Skeletal muscle cell (primary cell): Measurements from ENCODE around the gene ACVRL1.

ENCODE experiments used
- DNase-seq: peaks from one replicate; pipeline ENCODE4 v3.0.0-alpha.2; 2010; ENCODE audit warnings: low read depth
- H3K4me3 ChIP-seq: 2 replicates; pipeline ENCODE4 v1.5.1; 2011; ENCODE audit warnings: low read depth, mild to moderate bottlenecking, control low read depth, low read length, moderate library complexity

ACVRL1 gene

DNA sequence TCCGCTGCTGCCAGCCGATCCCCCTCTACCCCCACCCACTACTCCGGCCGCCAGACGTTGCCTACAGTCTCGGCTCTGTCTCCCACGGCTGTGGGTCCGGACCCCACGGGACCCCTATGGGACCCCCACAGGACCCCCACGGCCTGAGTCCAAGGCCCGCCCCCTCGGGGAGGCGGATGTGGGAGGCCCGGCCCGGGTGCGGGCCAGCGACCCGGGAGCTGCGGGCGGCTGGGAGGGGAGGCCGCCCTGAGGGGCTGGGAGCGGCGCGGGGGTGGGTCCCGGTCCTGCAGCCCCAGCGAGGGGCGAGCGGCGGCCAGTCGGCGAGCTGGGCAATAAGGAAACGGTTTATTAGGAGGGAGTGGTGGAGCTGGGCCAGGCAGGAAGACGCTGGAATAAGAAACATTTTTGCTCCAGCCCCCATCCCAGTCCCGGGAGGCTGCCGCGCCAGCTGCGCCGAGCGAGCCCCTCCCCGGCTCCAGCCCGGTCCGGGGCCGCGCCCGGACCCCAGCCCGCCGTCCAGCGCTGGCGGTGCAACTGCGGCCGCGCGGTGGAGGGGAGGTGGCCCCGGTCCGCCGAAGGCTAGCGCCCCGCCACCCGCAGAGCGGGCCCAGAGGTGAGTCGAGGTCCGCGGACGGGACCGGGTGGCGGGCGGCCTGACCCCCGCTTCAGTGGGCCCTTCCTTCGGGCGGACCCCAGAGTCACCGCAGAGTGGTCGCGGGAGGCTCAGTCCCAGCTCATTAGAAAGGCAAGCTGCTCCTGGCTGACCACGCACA lies at the start of gene ACVRL1:
ACVRL1 (plus strand) TSS at position 422 of the 773 bp plus-strand sequence. CDS start 4,971 bp downstream, outside the sequence.
- H3K4me3 ChIP-seq: peak within 1 kb of the TSS; percentile 47
- no peak for DNase-seq

DNA sequence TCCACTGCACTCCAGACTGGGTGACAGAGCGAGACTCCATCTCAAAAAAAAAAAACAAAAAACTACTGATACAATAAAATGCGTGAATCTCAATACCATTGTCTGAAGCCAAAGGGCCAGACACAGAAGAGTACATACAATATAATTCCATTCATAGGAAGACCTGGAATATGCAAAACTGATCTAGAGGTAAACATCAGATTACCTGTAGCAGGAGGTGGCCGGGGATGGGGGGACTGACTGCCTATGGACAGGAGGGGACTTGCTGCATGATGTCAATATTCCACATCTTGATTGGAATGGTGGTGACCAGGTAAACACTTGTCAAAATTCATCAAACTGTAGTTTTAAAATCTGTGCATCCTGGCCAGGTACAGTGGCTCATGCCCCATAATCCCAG lies 46.3 kb upstream of the ACVRL1 start:
- no peak for DNase-seq
- no peak overlapping the region for H3K4me3 ChIP-seq

DNA sequence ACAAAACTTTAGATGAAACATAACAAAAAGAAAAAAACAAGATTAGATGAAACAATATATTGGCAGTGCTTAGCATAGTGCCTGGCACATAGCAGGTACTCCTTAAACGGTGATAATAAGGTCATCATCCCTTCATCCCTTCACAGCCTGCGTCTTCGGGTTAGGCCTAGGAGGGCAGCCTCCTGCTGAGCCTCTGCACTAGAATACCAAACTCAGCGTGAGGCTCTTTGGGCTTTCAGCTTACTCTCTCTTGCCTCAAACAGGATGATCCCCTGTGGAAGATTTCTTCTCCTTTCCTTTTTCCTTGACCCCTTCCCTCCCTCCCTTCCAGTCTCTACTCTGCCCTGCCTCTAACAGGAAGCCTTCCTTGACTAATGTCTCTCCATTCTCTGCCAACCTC lies 44.4 kb upstream of the ACVRL1 start:
- no peak overlapping the region for H3K4me3 ChIP-seq
- no peak for DNase-seq

DNA sequence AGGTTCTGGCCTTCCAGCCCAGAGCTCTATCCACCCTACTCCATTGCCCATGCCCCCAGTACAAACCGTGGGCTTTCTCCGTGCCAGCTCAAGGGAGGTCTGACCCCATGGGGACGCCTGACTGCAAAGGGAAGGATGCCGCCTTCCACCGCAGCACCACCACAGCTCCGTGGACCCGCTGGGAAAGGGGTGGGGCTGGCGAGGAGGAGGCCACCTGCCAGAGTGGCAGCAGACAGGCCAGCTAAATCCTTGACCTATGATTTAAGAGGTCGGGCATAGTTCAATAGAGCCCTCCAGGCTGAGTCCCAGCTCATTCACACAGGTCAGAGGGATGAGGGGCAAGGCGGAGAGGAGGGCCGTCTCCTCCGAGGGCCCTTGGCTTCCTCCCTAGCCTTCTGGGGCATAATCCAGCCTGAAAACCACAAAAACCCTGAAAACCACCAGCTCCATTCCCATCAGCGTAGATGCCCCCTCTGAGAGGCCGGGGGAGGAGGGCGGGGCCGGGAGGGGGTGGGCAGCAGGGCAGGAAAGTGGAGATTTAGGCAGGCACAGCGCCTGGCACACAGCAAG lies 43.9 kb upstream of the ACVRL1 start:
- DNase-seq: no peak
- H3K4me3 ChIP-seq: no peak overlapping the region

DNA sequence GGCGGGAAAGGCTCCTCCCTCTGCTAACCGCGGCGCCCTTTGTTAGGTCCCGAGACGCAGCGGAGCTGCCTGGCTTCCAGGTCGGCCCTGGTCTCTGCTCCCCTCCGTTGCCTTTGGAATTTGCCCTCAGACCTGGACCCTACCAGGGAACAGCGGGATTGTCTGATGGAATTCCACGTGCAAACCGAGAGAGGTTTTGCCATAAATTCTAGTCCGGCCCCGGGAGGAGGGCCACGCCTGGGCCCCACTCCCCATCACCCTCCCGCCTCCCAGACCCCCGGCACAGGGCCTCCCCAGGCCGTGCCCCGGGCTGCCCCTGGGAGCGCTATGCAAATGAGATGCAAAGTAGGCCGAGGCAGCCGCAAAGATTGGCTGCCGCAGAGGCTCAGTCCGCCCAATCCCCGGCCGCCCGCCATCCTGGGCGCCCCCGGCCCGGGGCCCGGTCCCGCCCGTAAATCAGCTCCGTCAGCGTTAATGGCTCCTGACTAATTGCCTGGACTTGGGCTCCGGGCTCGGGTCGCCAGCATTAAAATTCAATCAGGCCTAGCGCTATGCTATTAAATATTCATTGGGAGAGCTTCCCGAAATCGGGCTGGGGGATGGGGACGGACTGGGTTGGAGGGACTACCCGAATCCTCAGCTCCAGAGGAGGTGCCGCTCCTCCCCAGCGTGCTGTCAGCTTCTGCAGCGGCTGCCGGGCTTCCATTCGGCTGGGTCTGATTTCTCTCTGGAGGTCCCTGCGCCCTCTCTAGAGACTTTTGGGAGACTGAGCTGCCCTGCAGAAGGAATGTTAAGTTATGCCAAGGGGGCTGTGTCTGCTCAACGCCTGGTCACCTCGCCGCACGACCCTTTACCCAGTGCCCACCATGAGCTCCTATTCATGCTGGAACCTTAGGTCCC lies 43.1 kb upstream of the ACVRL1 start:
- no peak for DNase-seq
- peak overlapping the region; percentile 17 for H3K4me3 ChIP-seq

DNA sequence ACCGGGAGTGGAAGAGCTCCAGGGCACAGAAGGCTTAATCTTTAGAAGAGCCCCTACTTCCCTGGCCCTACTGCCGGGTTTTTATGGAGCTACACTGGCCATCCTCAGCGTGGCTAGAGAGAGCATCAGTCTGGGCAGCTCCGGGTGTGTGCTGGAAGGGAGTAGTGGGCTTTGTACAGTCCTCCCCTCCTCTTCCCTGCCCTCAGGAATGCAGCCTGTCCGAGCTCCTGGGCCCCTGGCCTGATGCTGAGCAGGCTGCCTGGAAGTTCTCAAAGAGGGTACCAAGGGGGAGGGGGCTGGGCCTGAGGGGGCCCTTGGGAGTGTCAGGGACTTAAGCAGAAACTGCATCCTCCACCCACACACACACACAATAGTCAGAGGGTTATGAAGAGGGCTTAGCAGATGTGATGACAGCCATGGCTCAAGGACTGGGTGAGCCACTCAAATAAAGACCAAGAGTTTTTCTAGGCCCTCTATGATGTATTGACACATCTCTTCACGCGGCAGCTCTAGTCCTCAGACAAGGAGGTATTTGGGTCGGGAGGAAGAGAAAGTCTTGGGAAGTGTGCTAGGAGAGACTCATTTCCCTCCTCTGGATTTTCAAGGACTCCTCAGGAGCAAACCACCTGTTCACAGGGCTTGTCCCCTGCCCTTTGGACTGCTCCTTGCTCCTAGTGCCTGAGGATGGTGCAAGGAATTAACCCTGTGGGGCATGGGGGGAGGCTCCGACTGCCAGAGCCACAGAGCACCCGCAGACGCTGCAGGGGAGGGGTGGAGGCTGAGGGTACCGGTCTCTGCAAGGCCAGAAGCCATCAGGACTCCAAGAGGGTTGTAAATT lies 42.3 kb upstream of the ACVRL1 start:
- no peak for DNase-seq
- no peak overlapping the region for H3K4me3 ChIP-seq

DNA sequence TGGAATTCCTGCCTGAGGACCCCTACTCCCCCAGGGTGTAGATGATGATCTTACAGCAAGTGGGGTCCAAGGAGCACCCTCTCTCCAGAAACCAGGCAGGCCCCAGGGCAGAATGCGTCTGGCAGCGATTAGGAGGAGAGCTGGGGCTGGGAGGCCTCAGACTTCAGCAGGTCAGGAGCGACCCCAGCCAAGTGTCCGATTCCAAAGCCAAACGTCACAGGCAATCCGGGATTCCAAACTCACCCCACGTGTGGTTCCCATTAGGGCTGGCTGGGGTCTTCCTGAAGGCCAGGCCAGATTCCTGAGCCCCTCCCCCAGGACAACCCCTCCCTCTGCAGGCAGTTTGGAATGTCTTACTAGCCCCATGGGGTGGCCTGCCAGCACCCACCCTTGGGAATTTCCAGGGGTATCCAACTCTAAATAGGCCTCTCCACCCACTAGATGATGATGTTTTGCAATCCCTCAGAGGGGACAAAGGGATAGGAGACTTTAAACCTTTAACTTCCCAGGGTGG lies 41.5 kb upstream of the ACVRL1 start:
- no peak overlapping the region for H3K4me3 ChIP-seq
- DNase-seq: no peak

DNA sequence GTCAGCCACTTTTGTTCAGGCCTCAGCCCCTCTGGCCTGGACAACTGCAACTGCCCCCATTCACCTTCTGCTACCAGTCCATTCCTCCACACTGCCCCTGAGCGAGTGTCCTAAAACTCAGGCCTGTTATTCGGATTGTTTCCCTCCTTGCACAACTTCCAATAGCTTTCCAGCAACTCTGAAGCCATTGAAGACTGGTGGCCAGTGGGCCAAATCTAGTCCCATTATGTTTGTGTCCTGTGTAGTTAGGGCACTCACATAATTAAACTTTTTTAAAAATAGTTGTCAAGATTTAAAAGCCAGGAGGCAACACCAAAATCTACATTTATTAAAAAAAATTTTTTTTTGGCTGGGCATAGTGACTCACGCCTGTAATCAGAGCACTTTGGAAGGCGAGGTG lies 41.0 kb upstream of the ACVRL1 start:
- no peak overlapping the region for H3K4me3 ChIP-seq
- DNase-seq: no peak

DNA sequence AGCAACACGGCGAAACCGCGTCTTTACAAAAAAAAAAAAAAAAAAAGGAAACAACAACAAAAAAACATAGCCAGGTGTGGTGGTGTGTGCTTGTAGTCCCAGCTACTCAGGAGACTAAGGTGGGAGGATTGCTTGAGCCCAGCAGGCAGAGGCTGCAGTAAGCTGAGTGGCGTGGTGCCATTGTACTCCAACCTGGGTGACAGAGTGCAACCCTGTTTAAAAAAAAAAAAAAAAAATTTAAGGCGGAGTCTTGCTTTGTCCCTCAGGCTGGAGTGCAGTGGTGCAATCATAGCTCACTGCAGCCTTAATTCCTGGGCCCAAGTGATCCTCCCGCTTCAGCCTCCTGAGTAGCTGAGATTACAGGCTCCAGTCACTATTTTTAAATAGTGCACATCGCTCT lies 40.5 kb upstream of the ACVRL1 start:
- DNase-seq: no peak
- H3K4me3 ChIP-seq: no peak overlapping the region

DNA sequence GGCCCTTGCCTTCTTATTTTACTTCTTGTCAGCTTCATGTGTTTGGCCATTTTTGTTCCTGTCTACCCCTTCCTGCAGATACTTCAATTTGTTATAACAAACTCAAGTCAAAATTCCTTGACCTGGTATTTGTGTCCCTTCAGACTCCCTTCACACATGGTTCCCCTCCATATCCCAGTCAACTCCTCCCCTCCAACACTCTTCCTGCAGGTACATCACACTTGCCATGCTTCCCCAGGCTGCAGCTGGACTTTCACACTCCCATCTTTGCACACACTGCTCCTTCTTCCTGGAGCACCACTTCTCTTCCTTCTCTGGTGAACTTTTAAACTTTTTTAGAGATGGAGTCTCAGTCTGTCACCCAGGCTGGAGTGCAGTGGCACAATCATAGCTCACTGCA lies 39.9 kb upstream of the ACVRL1 start:
- no peak for DNase-seq
- H3K4me3 ChIP-seq: no peak overlapping the region

DNA sequence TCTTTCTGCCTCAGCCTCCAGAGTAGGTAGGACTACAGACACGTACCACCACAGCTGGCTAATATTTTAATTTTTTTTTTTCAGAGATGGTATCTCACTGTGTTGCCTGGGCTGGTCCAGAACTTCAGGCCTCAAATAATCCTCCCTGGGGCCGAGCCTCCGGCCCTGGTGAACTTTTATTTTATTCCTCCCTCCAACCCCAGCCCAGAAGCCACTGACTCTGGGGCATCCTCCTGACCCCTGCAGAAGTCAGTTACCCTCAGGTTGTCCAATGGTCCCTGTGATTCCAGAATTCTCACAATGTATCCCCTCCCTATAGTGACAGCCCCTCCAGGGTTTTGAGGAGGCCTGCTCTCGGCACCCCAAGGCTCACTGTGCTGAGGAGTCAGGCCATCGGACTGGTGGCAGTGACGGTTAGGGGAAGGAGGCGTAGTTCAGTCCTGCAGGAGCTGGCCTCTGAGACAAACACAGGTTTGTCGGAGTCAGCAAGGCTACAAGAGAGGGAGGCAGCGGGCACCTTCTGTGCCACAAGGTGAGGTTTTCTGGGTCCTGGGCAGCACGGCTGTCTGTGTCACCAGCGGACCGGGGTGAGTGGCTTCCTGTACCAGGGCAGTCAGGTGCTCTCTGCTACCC lies 39.4 kb upstream of the ACVRL1 start:
- no peak for DNase-seq
- no peak overlapping the region for H3K4me3 ChIP-seq

DNA sequence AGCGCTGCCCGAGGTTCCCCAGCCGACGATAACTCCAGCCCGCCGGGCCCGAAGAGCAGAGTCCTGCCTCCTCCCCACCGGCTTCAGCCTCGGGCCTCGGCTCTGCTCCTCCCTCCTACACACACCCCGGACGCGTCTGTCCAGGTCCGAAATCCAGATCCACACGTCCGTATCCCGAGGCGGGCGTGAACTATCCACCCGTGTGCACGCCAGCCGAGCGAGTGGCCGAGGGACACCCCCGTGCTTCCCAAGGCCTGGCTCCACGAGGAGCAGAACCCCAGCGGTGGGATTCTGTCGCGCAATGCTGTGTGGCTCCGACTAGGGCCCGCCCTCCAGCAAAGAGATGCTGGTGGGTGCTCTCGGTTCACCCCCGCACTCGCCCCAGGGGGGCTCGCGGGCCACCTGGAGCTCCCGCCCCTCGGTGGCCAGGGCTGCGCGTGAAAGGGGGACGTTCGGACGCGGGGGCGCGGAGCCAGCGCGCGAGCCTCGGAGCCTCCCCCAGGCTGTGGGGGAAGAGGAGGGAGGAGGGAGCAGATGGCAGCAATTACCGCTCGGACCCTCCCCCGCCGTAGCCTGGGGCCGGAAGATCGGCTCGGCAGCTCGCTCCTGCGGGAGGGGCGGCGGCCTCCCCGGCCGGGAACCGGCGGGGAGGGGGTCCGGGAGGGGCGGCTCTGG lies 38.3 kb upstream of the ACVRL1 start:
- no peak for DNase-seq
- peak overlapping the region; percentile 46 for H3K4me3 ChIP-seq

DNA sequence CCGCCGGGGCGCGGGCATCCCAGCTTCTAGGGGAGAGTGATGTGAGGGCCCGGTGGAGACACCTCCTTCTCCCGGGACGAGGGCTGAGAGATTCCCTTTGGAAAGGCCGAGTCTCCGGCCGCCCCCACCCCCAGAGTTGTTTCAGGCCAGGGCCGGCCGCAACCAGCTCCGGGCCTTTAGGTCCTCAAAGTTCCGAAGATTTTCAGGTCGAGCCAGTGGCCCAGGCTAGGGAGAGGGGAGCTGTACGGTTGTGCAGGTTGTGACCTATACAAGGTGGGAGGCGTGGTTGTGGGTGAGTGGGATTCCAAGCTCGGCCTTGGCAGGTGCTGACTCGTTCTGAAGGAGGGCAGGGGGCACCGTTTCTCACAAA lies 37.8 kb upstream of the ACVRL1 start:
- DNase-seq: no peak
- peak overlapping the region; percentile 46 for H3K4me3 ChIP-seq

DNA sequence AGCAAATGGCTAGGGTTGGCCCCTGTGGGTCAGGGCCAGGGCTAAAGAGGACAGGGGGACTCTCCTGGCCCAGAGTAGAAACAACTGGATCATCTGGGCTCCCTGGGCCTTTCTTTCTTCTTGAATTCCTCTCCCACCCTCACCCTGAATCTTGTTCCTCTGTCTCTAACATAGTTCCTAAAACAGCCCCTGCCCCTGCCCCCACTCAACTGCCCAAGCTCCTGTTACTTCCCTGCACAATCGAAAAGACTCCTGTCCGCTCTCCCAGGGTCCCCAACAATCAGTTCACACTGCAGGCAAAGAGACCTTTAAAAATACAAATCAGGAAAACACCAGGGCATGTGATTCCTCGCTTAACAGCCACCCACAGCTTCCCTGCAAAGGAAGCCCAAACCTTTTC lies 37.4 kb upstream of the ACVRL1 start:
- H3K4me3 ChIP-seq: no peak overlapping the region
- no peak for DNase-seq

DNA sequence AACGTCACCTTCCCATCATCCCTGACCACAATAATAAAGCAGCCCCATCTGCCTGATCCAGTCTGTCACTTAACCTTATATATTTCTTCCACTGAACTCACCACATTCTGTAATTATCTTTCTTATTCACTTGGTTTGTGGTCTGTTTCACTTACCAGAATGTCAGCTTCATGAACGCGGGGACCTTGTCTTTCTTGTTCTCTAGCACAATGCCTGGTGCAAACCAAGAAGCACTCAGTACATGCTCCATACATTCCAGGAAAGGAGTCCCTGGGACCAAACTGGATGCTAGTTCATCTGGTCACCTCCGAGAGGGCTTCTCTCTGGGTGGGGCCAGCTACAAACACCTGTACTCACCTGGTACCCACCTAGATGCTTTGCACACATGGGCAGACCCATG lies 36.8 kb upstream of the ACVRL1 start:
- DNase-seq: no peak
- H3K4me3 ChIP-seq: no peak overlapping the region

DNA sequence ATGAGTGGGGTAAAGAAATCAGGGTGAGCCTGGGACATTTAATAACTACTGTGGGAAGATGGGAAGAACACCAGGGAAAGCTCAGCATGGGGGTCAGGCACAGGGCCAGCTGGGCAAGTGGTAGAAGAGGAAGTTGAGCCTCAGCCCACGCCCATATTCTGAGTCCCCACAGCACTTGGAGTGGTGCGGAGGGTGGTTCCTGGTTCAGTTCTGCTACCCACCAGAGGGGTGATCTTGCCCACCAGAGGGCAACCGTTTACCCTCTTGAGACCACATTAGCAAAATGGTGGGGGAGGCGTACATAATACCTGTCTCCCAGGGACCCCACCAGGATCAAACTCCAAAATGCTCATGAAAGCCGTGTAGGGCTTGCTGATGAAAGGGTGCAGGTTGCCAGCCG lies 36.2 kb upstream of the ACVRL1 start:
- no peak overlapping the region for H3K4me3 ChIP-seq
- DNase-seq: no peak

DNA sequence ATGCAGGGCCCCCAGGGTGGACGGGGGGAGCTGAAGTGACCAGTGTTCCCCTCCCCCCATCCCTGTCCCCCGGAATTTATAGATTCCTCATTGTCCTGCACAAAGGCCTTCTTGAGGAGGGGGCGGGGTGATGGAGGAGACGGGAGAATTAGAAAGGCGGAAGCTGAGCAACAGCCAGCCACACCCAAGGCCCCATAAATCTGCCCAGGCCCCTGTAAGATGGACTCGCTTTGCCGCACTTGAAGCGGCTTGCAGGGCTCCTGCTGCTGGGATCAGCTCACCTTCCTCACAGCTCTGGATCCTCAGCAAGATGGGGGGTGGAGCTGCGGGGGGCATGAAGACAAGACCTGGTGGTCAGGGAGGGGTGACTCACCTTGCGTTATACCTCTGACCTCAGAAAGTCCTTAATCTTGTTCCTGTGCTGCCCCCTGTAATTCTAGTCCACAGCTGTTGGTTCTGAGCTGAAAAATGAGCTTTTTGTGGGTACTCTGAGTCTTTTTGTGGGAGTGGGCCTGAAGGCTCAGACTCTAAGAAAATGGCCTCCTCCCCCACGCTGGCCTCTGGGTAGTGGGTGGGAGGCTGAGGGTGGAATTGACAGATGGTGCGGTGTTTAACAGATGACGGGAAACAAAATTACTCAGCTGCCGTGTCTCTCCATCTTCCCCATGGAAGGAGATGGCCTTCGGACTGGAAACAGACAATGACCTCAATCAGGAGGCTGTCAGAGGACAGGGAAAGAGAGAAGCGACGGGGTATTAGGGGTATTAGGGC lies 35.2 kb upstream of the ACVRL1 start:
- no peak for DNase-seq
- no peak overlapping the region for H3K4me3 ChIP-seq

DNA sequence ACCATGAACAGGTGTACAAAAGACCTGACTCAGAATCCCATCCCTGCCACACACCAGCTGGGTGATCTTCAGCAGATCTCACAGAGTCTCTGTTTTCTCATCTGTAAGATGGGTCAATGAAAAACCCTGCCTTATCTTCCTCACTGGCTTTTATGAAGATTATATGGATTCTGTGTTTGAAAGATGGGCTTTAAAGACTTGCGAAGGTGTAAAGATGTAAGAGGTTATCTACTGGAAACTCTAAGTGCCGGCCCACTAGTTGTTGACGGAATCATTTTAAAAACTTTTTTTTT lies 34.7 kb upstream of the ACVRL1 start:
- DNase-seq: no peak

More for the DNA sequence above, 34.7 kb upstream of the ACVRL1 start:
- no peak overlapping the region for H3K4me3 ChIP-seq
